Tibial nerve (tissue), 4 donors: ENCODE results near the gene PTPRM. TPM values are rescaled to one million over a fixed set of nuclear protein-coding genes. Genes with fewer than 3 reads are reported as not detected.

Source experiments
- DNase-seq, 2 donors: peaks; one replicate each; pipeline ENCODE4 v3.0.0-alpha.2; 2019; ENCODE audit warnings: low spot score in 2 of 2
- H3K27ac ChIP-seq, 4 donors: fragments of 200-600 bp; sonication (generic) in 3 of 4; one replicate each; pipeline ENCODE4 v1.5.1; 2017 to 2019; ENCODE audit warnings: mild to moderate bottlenecking in 1 of 4
- H3K27me3 ChIP-seq, 2 donors: fragments of 200-600 bp; sonication (generic) in 1 of 2; one replicate each; pipeline versions ENCODE4 v1.5.1 to v1.6.0; 2017 to 2019
- H3K36me3 ChIP-seq, 3 donors: fragments of 200-600 bp; sonication (generic); one replicate each; pipeline ENCODE4 v1.5.1; 2018 to 2019
- H3K4me1 ChIP-seq, 4 donors: fragments of 200-600 bp; sonication (generic) in 3 of 4; one replicate each; pipeline ENCODE4 v1.5.1; 2017 to 2019
- H3K4me3 ChIP-seq, 4 donors: fragments of 200-600 bp; sonication (generic) in 3 of 4; one replicate each; pipeline ENCODE4 v1.5.1; 2017 to 2019; ENCODE audit warnings: mild to moderate bottlenecking in 1 of 4, moderate library complexity in 1 of 4
- H3K9me3 ChIP-seq, 4 donors: fragments of 200-600 bp; sonication (generic) in 3 of 4; one replicate each; pipeline ENCODE4 v1.5.1; 2017 to 2019
- EP300 ChIP-seq, 2 donors: sonication (generic); formaldehyde crosslinking; IDR thresholded peaks; one replicate each; pipeline ENCODE4 v1.6.1; 2017; ENCODE audit warnings: antibody characterized with exemption in 2 of 2, mild to moderate bottlenecking in 1 of 2
- POLR2A ChIP-seq, 2 donors: fragments of 450-650 bp; IDR thresholded peaks; one replicate each; pipeline ENCODE4 v1.6.1; 2017; ENCODE audit warnings: antibody characterized with exemption in 2 of 2, mild to moderate bottlenecking in 2 of 2, moderate library complexity in 2 of 2
- WGBS, 2 donors: methylation state at CpG; one replicate each; pipeline ENCODE4 v1.1.5; 2018; 5-methylcytosine and 5-hydroxymethylcytosine counted together
- total RNA-seq, 4 donors: library from RNA; depleted of rRNA; stranded (reverse); fragments of >200 nt; gene quantifications; one replicate each; pipeline ENCODE4 v1.1.0, GENCODE V29; 2016
- TF ChIP-seq, protein P1 (sequence below), 5 experiments: fragments of 200-600 bp in 3 of 5; fragments of 450-650 bp in 2 of 5; sonication (generic) in 3 of 5; IDR thresholded peaks; one replicate each; pipeline ENCODE4 v1.5.1; 2016 to 2019; ENCODE audit warnings: antibody characterized with exemption in 5 of 5, mild to moderate bottlenecking in 3 of 5, moderate library complexity in 2 of 5

The PTPRM gene
- total RNA-seq, 4 donors from 2014 or later: 62.2 to 92.4 (median 80.7) TPM

DNA sequence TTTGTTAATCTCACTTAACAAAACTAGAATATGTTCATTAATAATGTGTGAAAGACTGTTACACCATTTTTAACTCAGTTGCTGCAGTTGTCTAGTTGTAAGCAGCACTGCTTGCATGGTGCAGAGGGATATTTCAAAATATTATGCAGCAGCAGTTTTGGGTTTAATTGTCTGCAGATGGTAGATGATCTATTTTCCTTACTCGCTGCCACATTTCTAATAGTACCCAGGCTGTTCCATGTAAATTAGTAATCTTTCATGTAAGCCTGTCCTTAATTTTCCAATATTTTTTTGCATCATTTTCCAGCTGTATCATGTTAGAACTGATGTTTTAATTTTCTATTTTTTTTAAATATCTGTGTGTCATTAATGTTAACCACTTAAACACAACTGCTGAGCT is 554.0 kb downstream of the PTPRM start:
- Histone ChIP-seq H3K9me3 (no peaks in the 10 kb centered on the region), H3K4me3 (no peak overlapping the region), H3K4me1 (no peaks in the 10 kb centered on the region), H3K27me3 (no peaks in the 10 kb centered on the region), H3K27ac (no peak overlapping the region), H3K36me3 (no peaks in the 10 kb centered on the region)
- 80 to 84% methylated on average over 1 of the region's 1 CpG for WGBS, 2 donors
- no peak for DNase-seq
- TF ChIP-seq, protein P1, sequence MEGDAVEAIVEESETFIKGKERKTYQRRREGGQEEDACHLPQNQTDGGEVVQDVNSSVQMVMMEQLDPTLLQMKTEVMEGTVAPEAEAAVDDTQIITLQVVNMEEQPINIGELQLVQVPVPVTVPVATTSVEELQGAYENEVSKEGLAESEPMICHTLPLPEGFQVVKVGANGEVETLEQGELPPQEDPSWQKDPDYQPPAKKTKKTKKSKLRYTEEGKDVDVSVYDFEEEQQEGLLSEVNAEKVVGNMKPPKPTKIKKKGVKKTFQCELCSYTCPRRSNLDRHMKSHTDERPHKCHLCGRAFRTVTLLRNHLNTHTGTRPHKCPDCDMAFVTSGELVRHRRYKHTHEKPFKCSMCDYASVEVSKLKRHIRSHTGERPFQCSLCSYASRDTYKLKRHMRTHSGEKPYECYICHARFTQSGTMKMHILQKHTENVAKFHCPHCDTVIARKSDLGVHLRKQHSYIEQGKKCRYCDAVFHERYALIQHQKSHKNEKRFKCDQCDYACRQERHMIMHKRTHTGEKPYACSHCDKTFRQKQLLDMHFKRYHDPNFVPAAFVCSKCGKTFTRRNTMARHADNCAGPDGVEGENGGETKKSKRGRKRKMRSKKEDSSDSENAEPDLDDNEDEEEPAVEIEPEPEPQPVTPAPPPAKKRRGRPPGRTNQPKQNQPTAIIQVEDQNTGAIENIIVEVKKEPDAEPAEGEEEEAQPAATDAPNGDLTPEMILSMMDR (IDR thresholded peaks at IDR 0.05): no peak
- TF ChIP-seq EP300 (IDR thresholded peaks at IDR 0.05) (no peak), POLR2A (IDR thresholded peaks at IDR 0.05) (no peak)

DNA sequence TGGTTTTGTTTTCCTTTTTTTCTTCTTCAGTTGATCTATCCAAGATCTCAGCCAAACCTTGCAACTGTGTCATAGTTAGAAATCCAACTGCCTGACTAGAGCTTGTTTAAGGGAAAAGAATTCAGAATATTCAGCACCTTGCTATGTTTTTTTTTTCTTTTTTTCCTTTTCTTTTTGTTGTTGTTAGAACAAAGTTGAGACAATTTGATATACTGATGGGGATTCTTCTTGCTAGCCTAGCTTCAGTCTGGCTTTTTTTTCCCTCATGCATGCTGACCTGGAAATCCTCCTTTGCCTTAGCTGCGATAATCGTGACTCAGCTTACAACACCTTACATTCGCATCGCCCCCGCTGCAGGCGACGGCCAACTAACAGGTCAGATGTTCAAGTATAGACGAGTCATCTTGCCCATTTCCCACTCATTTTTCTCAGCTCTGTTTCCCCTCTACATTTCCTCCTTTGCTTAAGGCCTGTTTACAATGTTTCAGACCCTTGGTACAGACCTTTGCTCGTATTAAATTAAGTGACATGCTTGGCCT is 554.9 kb downstream of the PTPRM start:
- TF ChIP-seq, protein P1 (IDR thresholded peaks at IDR 0.05): no peak
- no peak for TF ChIP-seq POLR2A (IDR thresholded peaks at IDR 0.05)
- no peak for TF ChIP-seq EP300 (IDR thresholded peaks at IDR 0.05)
- no peaks in the 10 kb centered on the region for H3K27me3 ChIP-seq
- no peaks in the 10 kb centered on the region for H3K9me3 ChIP-seq
- no peak overlapping the region for H3K27ac ChIP-seq
- DNase-seq: no peak
- no peaks in the 10 kb centered on the region for H3K4me1 ChIP-seq
- H3K36me3 ChIP-seq: no peaks in the 10 kb centered on the region
- H3K4me3 ChIP-seq: no peak overlapping the region
- 81 to 85% methylated on average over 9 of the region's 9 CpGs for WGBS, 2 donors

DNA sequence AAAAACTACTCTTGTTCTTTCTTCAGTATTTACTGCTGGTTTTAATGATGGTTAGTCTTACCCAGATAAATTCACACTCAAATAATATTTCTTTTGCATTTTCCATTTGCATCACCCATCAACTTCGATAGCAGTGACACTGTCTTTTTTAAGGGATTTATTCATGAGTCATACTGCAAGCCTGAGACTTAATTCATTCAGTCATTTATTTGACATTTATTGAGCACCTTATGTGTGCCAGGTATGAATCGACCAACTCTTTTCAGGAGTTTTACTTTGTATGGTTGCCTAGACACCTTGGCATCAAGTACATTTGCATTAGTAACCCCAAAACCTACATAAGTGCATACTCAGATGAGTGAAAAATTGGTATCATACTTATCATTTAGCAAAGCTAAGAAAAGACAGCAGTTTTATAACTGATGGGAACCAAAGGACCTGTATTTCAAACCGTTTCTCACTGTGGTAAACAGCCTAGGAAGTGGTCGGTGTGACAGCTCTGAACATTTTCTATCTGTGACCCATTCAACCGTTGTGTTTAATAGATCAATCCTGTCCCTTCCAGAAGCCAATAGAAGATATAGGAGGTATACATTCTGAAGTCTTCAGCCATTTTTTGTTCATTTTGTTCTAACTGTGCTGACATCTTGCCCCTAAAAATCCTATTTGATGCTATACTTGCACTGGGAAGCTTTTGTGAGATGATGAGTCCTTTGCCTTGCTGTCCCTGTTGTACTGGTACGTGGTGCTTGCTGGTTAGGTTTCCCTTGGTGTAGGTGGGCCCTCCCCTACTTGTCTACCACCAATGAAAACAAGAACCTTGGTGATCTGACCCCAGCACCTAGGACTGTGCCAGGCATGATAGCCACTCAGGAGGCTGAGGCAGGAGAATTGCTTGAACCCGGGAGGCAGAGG is 557.4 kb downstream of the PTPRM start:
- no peak for DNase-seq
- no peaks in the 10 kb centered on the region for H3K4me1 ChIP-seq
- TF ChIP-seq EP300 (IDR thresholded peaks at IDR 0.05): no peak
- no peak for TF ChIP-seq POLR2A (IDR thresholded peaks at IDR 0.05)
- TF ChIP-seq, protein P1 (IDR thresholded peaks at IDR 0.05): no peak
- H3K27ac ChIP-seq: no peak overlapping the region
- no peak overlapping the region for H3K4me3 ChIP-seq
- 58 to 67% methylated on average over 7 of the region's 7 CpGs for WGBS, 2 donors
- H3K36me3 ChIP-seq: no peaks in the 10 kb centered on the region
- no peaks in the 10 kb centered on the region for H3K9me3 ChIP-seq
- H3K27me3 ChIP-seq: no peaks in the 10 kb centered on the region

DNA sequence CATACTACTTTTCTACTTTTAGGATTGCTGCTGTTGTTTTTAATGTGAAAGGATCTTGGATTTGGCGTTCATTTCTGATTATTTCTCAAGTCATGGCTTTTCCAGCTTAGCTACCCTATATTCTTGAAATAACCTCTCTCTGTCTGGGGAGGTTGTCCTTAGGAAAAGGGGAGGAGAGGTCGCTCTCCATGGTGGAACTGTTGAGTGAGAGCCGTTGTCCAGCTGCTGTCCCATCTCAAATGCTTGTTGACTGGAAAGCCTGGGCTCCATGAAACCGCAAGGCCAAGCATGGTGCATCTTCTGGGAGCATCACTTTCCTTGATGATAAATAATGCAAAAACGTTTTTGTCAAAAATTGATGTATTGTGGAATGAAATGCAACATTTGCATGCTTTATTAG is 563.0 kb downstream of the PTPRM start:
- Histone ChIP-seq H3K36me3 (no peaks in the 10 kb centered on the region), H3K27me3 (no peaks in the 10 kb centered on the region), H3K9me3 (no peaks in the 10 kb centered on the region), H3K4me3 (no peak overlapping the region), H3K27ac (no peak overlapping the region), H3K4me1 (no peaks in the 10 kb centered on the region)
- no peak for DNase-seq
- 81 to 82% methylated on average over 5 of the region's 5 CpGs for WGBS, 2 donors
- TF ChIP-seq, protein P1 (IDR thresholded peaks at IDR 0.05): no peak
- TF ChIP-seq EP300 (IDR thresholded peaks at IDR 0.05): no peak

DNA sequence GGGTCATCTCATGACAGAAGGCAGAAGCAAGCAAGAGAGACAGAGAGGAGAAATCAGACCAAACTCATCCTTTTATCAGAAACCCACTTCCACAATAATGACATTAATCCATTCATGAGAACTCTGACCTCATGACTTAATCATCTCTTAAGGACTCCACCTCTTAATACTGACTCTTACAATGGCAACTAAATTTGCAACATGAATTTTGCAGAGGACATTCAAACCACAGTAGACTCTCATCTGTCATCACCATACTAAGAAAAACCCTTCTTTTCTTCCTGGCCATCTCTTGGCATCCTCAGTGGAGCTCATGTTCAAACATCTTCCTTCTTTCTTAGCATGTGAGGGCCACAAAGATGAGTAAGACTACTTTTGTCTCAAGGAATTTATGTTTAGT is 565.9 kb downstream of the PTPRM start:
- no peak for DNase-seq
- Histone ChIP-seq H3K9me3 (no peaks in the 10 kb centered on the region), H3K4me1 (no peaks in the 10 kb centered on the region), H3K27me3 (no peaks in the 10 kb centered on the region), H3K36me3 (no peaks in the 10 kb centered on the region), H3K27ac (no peak overlapping the region), H3K4me3 (no peak overlapping the region)
- TF ChIP-seq, protein P1 (IDR thresholded peaks at IDR 0.05): no peak
- TF ChIP-seq POLR2A (IDR thresholded peaks at IDR 0.05) (no peak), EP300 (IDR thresholded peaks at IDR 0.05) (no peak)
